Adipocyte (in vitro differentiated cells): Measurements from ENCODE around the gene SORCS1.

Experiments
- DNase-seq: peaks from one replicate; pipeline ENCODE4 v3.0.0-alpha.2; 2015; ENCODE audit warnings: low read depth
- H3K27me3 ChIP-seq: replicated peaks from 2 replicates; pipeline ENCODE4 v1.7.0; 2013; ENCODE audit warnings: mild to moderate bottlenecking, low read length, moderate library complexity; ENCODE audit not compliant: control insufficient read depth, insufficient read depth
- H3K36me3 ChIP-seq: 2 replicates; pipeline ENCODE4 v1.7.0; 2013; ENCODE audit warnings: low read length, mild to moderate bottlenecking, moderate library complexity; ENCODE audit not compliant: control insufficient read depth, insufficient read depth, severe bottlenecking
- H3K4me1 ChIP-seq: 2 replicates; pipeline ENCODE4 v1.7.0; 2013; ENCODE audit warnings: mild to moderate bottlenecking, low read length, moderate library complexity; ENCODE audit not compliant: control insufficient read depth, insufficient read depth
- H3K4me3 ChIP-seq: 2 replicates; pipeline ENCODE4 v1.7.0; 2013; ENCODE audit warnings: mild to moderate bottlenecking, low read length, moderate library complexity
- H3K9ac ChIP-seq: 2 replicates; pipeline ENCODE4 v1.7.0; 2013; ENCODE audit warnings: mild to moderate bottlenecking, low read length, moderate library complexity
- H3K9me3 ChIP-seq: 2 replicates; pipeline ENCODE4 v1.7.0; 2013; ENCODE audit warnings: mild to moderate bottlenecking, low read length, moderate library complexity; ENCODE audit not compliant: control insufficient read depth

Gene SORCS1

GRCh38 chr10:106643473-106643872 is 521.0 kb downstream of the SORCS1 start:
- no peak overlapping the region for H3K9ac ChIP-seq
- no peaks in the 10 kb centered on the region for H3K9me3 ChIP-seq
- H3K4me1 ChIP-seq, result no peaks in the 10 kb centered on the region
- no peak for DNase-seq
- H3K4me3 ChIP-seq, result no peak overlapping the region
- no peaks in the 10 kb centered on the region for H3K36me3 ChIP-seq
- H3K27me3 ChIP-seq, result no peaks in the 10 kb centered on the region

- peaks cover 9% of the 10 kb centered on the region for H3K9me3 ChIP-seq
- H3K4me3 ChIP-seq, result no peak overlapping the region
- H3K27me3 ChIP-seq, result no peaks in the 10 kb centered on the region
- no peaks in the 10 kb centered on the region for H3K36me3 ChIP-seq
- no peak for DNase-seq
- H3K9ac ChIP-seq, result no peak overlapping the region
- H3K4me1 ChIP-seq, result peaks cover 4% of the 10 kb centered on the region
These were observed 526.6 kb downstream of the SORCS1 start for GRCh38 chr10:106637873-106638272.

DNA sequence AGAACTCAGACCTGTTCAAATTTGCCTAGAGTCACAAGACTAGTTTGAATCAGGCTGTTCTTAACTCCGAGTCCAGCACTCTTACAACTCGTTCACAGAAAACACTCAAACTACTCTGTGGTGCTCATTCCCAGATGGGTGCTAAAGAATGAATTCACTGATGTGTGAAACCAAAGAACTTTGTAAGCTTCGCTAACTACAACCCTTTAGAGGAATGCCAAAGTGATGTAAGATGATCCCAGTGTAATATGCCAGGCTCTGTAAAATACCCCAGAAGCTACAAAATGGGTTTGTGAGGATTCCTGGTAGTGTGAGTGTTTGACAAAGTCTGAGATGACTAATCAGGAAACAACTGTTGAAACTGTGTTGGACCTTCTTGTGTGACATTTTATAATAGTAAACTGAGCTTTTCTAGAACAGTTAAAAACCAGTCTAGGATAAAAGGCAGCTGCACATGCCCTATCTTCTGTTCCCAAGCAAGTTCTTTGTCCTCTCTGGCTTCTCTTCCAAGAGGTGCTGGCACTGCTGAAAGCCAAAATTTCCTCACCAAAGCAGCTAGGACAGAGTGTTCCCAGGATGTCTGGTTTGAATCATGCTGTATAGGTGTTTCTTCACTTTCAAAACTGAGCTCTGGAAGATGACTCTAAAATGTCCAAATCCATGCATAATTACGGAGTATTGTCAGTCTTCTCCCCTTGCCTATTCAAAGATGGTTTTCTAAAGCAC is 527.6 kb downstream of the SORCS1 start:
- H3K4me3 ChIP-seq, result no peak overlapping the region
- no peak overlapping the region for H3K9ac ChIP-seq
- peaks cover 4% of the 10 kb centered on the region for H3K4me1 ChIP-seq
- peaks cover 9% of the 10 kb centered on the region for H3K9me3 ChIP-seq
- no peaks in the 10 kb centered on the region for H3K27me3 ChIP-seq
- no peaks in the 10 kb centered on the region for H3K36me3 ChIP-seq
- DNase-seq, result no peak

DNA sequence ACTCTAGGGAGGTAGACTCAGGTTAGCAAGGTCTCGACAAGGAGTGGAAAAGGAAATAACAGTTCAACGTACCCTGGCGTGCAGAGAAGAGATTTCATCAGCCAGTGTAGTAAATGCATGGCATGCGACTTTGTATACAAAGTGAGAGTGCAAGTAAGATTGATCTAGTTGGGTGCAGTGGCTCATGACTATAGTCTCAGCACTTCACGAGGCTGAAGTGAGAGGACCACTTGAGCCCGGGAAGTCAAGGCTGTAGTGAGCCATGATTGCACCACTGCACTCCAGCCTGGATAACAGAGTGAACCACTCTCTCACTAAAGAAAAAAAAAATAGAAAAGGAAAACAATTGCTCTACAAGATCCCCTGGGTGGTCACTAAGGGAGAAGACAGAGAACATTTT is 528.6 kb downstream of the SORCS1 start:
- H3K9ac ChIP-seq, result no peak overlapping the region
- no peak for DNase-seq
- H3K4me1 ChIP-seq, result peaks cover 4% of the 10 kb centered on the region
- H3K36me3 ChIP-seq, result no peaks in the 10 kb centered on the region
- H3K4me3 ChIP-seq, result no peak overlapping the region
- peaks cover 9% of the 10 kb centered on the region for H3K9me3 ChIP-seq
- no peaks in the 10 kb centered on the region for H3K27me3 ChIP-seq

GRCh38 chr10:106631016-106631702 is 533.3 kb downstream of the SORCS1 start:
- H3K4me1 ChIP-seq, result no peaks in the 10 kb centered on the region
- no peaks in the 10 kb centered on the region for H3K9me3 ChIP-seq
- H3K4me3 ChIP-seq, result no peak overlapping the region
- no peak for DNase-seq
- no peaks in the 10 kb centered on the region for H3K36me3 ChIP-seq
- H3K27me3 ChIP-seq, result peaks cover 11% of the 10 kb centered on the region
- H3K9ac ChIP-seq, result no peak overlapping the region

DNA sequence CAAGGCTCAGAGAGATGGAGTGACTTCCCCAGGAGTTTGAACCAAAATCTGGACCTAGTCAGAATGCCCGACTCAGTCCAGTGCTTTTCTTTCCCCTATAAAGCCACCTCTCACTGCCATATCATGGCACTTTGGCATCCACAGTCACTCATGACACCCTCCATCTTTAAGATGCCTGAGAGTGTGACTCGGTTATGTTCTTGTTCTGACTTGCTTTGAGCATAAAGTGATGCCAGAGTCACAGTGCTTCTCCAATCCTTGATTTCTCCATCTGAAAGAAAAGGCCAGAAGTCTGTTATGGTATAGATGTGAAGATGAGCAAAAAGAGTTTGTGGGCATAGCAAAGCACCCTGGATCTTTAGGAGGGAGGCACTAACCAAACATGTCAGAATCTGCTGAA is 538.1 kb downstream of the SORCS1 start:
- H3K4me3 ChIP-seq, result no peak overlapping the region
- DNase-seq, result no peak
- H3K4me1 ChIP-seq, result no peaks in the 10 kb centered on the region
- no peak overlapping the region for H3K9ac ChIP-seq
- H3K36me3 ChIP-seq, result no peaks in the 10 kb centered on the region
- H3K27me3 ChIP-seq, result peaks cover 17% of the 10 kb centered on the region
- no peaks in the 10 kb centered on the region for H3K9me3 ChIP-seq

DNA sequence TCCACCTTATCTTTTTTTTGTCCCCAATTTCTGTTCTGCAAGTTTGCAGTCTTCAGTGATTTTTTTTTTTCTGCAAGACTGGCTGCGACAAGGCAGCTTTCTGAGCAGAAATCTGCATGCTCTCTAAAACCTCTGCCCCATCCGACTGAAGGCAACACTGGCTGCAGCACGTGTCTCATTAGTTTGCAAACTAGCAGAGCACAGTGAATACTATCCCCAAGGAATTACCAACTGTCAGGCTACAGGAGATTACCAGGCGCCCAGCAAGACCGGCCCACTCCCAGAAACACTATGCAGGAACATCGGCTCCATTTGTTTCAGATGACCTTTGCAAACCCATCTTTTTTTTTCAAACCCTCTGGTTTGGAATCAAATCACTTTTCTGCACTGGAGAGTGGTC is 538.8 kb downstream of the SORCS1 start:
- H3K9me3 ChIP-seq, result no peaks in the 10 kb centered on the region
- no peaks in the 10 kb centered on the region for H3K4me1 ChIP-seq
- H3K36me3 ChIP-seq, result no peaks in the 10 kb centered on the region
- DNase-seq, result no peak
- no peak overlapping the region for H3K9ac ChIP-seq
- no peak overlapping the region for H3K4me3 ChIP-seq
- H3K27me3 ChIP-seq, result peaks cover 17% of the 10 kb centered on the region

DNA sequence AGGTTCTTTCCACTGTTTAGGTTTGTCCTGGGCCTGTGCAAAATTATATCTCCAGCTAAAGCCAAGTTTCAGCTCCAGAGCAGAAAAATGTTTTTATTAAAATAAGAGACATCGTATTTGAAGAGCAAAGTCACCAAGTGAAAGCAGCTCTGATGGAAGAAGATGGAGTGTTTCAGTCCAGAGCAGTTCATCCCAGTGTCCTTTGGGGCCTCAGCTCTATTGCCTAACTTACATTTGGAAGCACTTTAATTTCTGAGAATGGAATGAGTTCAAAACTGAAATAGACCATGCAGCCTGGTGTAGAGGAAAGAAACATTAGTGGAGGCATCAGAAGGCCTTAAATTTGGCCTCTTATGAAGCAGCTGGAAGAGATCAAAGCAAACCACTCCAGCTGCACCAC is 545.2 kb downstream of the SORCS1 start:
- H3K4me3 ChIP-seq, result no peak overlapping the region
- H3K9me3 ChIP-seq, result no peaks in the 10 kb centered on the region
- H3K27me3 ChIP-seq, result no peaks in the 10 kb centered on the region
- peak; percentile 64 for DNase-seq
- no peak overlapping the region for H3K9ac ChIP-seq
- H3K4me1 ChIP-seq, result peaks cover 8% of the 10 kb centered on the region
- no peaks in the 10 kb centered on the region for H3K36me3 ChIP-seq

DNA sequence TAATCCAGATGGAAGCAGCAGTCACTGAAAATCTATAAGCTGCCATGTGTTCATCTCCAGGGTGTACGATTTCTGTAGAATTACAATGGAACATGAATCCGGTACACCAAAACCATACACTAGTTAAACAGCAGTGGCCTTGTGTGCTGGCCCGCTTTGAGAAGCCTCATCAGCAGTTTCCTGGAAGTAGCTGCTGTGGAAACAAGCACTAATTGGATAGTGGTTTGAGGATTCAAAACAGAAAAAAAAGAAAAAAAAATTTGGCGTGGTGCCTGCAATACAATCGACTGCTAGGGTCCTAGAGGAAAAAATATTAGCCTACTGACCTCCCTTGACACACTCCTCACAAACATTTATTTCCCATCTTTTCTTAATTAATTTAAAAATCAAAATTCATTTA is 545.9 kb downstream of the SORCS1 start:
- H3K27me3 ChIP-seq, result no peaks in the 10 kb centered on the region
- DNase-seq, result no peak
- peaks cover 10% of the 10 kb centered on the region for H3K4me1 ChIP-seq
- H3K9me3 ChIP-seq, result no peaks in the 10 kb centered on the region
- H3K36me3 ChIP-seq, result no peaks in the 10 kb centered on the region
- no peak overlapping the region for H3K9ac ChIP-seq
- H3K4me3 ChIP-seq, result no peak overlapping the region

GRCh38 chr10:106615081-106615480 is 549.4 kb downstream of the SORCS1 start:
- Histone ChIP-seq H3K4me3 (no peak overlapping the region), H3K27me3 (no peaks in the 10 kb centered on the region)
- peak; percentile 59 for DNase-seq

DNA sequence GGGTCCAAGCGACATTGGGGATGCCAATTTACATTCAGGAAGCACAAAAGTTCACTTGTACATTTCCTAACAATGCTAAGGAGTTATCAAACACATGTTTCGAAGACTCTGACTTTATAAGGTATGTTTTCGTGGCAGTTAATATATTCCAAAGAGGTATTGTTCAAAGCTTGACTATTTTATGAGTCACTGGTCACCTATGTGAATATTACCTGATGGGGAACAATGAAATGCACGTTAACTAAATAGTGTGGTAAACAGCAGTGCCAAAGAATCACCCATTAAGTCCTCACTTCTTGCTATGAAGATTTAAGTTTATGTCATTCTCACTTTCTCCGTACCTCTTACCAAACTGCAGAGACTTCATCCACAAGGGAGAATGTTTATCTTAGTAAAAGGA is 550.2 kb downstream of the SORCS1 start:
- H3K4me3 ChIP-seq, result no peak overlapping the region
- H3K4me1 ChIP-seq, result peaks cover 10% of the 10 kb centered on the region
- no peaks in the 10 kb centered on the region for H3K27me3 ChIP-seq
- H3K9me3 ChIP-seq, result no peaks in the 10 kb centered on the region
- no peak for DNase-seq
- no peak overlapping the region for H3K9ac ChIP-seq
- no peaks in the 10 kb centered on the region for H3K36me3 ChIP-seq

More at GRCh38 chr10:106615081-106615480, 549.4 kb downstream of the SORCS1 start:
- H3K4me1 ChIP-seq, result peaks cover 10% of the 10 kb centered on the region
- H3K9me3 ChIP-seq, result no peaks in the 10 kb centered on the region
- no peaks in the 10 kb centered on the region for H3K36me3 ChIP-seq
- no peak overlapping the region for H3K9ac ChIP-seq
